KOPT-K1 (cell line): ENCODE data around the gene ERBB4.

Experiments
- H3K27ac ChIP-seq: fragments of 200-600 bp; sonication (generic); 2 replicates; pipeline ENCODE4 v1.5.1; 2016; ENCODE audit warnings: antibody characterized with exemption, mild to moderate bottlenecking, low read depth, low read length; ENCODE audit not compliant: poor library complexity, severe bottlenecking
- H3K36me3 ChIP-seq: fragments of 200-600 bp; sonication (generic); 2 replicates; pipeline ENCODE4 v1.5.1; 2017; ENCODE audit warnings: antibody characterized with exemption, mild to moderate bottlenecking, low read length, moderate library complexity; ENCODE audit not compliant: insufficient read depth
- H3K9me3 ChIP-seq: fragments of 200-600 bp; sonication (generic); 2 replicates; pipeline ENCODE4 v1.5.1; 2017; ENCODE audit warnings: antibody characterized with exemption, low read length, mild to moderate bottlenecking; ENCODE audit not compliant: insufficient read depth, poor library complexity, severe bottlenecking

Gene ERBB4

GRCh38 chr2:211468877-211469663, 1069.5 kb downstream of the ERBB4 start:
- no peak overlapping the region for H3K27ac ChIP-seq
- H3K9me3 ChIP-seq: no peaks in the 10 kb centered on the region
- H3K36me3 ChIP-seq: no peaks in the 10 kb centered on the region

GRCh38 chr2:211468217-211468616, 1070.4 kb downstream of the ERBB4 start:
- no peak overlapping the region for H3K27ac ChIP-seq
- no peaks in the 10 kb centered on the region for H3K9me3 ChIP-seq
- no peaks in the 10 kb centered on the region for H3K36me3 ChIP-seq

- H3K27ac ChIP-seq: no peak overlapping the region
- H3K9me3 ChIP-seq: no peaks in the 10 kb centered on the region
- H3K36me3 ChIP-seq: no peaks in the 10 kb centered on the region
Observed at GRCh38 chr2:211463397-211463796, 1075.2 kb downstream of the ERBB4 start.

GRCh38 chr2:211458974-211459373, 1079.6 kb downstream of the ERBB4 start:
- Histone ChIP-seq H3K27ac (no peak overlapping the region), H3K9me3 (no peaks in the 10 kb centered on the region), H3K36me3 (no peaks in the 10 kb centered on the region)

GRCh38 chr2:211457325-211457724, 1081.3 kb downstream of the ERBB4 start:
- Histone ChIP-seq H3K36me3 (no peaks in the 10 kb centered on the region), H3K27ac (no peak overlapping the region), H3K9me3 (no peaks in the 10 kb centered on the region)

GRCh38 chr2:211455216-211455841, 1083.3 kb downstream of the ERBB4 start:
- Histone ChIP-seq H3K27ac (no peak overlapping the region), H3K9me3 (no peaks in the 10 kb centered on the region), H3K36me3 (no peaks in the 10 kb centered on the region)

- Histone ChIP-seq H3K9me3 (no peaks in the 10 kb centered on the region), H3K27ac (no peak overlapping the region), H3K36me3 (no peaks in the 10 kb centered on the region)
Observed at GRCh38 chr2:211454679-211455078, 1083.9 kb downstream of the ERBB4 start.

- no peaks in the 10 kb centered on the region for H3K36me3 ChIP-seq
- no peak overlapping the region for H3K27ac ChIP-seq
- no peaks in the 10 kb centered on the region for H3K9me3 ChIP-seq
Observed at GRCh38 chr2:211453311-211453887, 1085.2 kb downstream of the ERBB4 start.

GRCh38 chr2:211451642-211452041, 1087.0 kb downstream of the ERBB4 start:
- Histone ChIP-seq H3K27ac (no peak overlapping the region), H3K36me3 (no peaks in the 10 kb centered on the region), H3K9me3 (no peaks in the 10 kb centered on the region)

GRCh38 chr2:211449819-211450218, 1088.8 kb downstream of the ERBB4 start:
- H3K36me3 ChIP-seq: no peaks in the 10 kb centered on the region
- H3K27ac ChIP-seq: no peak overlapping the region
- H3K9me3 ChIP-seq: no peaks in the 10 kb centered on the region

- H3K27ac ChIP-seq: no peak overlapping the region
- no peaks in the 10 kb centered on the region for H3K36me3 ChIP-seq
- no peaks in the 10 kb centered on the region for H3K9me3 ChIP-seq
Observed at GRCh38 chr2:211447548-211447947, 1091.1 kb downstream of the ERBB4 start.

- no peaks in the 10 kb centered on the region for H3K9me3 ChIP-seq
- no peaks in the 10 kb centered on the region for H3K36me3 ChIP-seq
- no peak overlapping the region for H3K27ac ChIP-seq
Observed at GRCh38 chr2:211440107-211440506, 1098.5 kb downstream of the ERBB4 start.

- no peaks in the 10 kb centered on the region for H3K9me3 ChIP-seq
- H3K36me3 ChIP-seq: no peaks in the 10 kb centered on the region
- no peak overlapping the region for H3K27ac ChIP-seq
Observed at GRCh38 chr2:211439011-211439410, 1099.6 kb downstream of the ERBB4 start.

GRCh38 chr2:211437396-211437795, 1101.2 kb downstream of the ERBB4 start:
- no peaks in the 10 kb centered on the region for H3K9me3 ChIP-seq
- no peak overlapping the region for H3K27ac ChIP-seq

GRCh38 chr2:211436182-211436581, 1102.4 kb downstream of the ERBB4 start:
- H3K27ac ChIP-seq: no peak overlapping the region
- H3K36me3 ChIP-seq: no peaks in the 10 kb centered on the region
- H3K9me3 ChIP-seq: no peaks in the 10 kb centered on the region

More at GRCh38 chr2:211437396-211437795, 1101.2 kb downstream of the ERBB4 start:
- H3K36me3 ChIP-seq: no peaks in the 10 kb centered on the region
